HUES48 (cell line): ENCODE data around the gene MYO1H.
"Not testable (repeated sequence)": the region's sequence is repeated elsewhere in the genome, so short reads cannot be mapped to it uniquely, and the experiment has no call there.

ENCODE experiments used
- H3K27ac ChIP-seq: one replicate; pipeline ENCODE4 v1.7.0; 2013; ENCODE audit warnings: low read depth, low read length, inconsistent platforms
- H3K27me3 ChIP-seq: 2 replicates; pipeline ENCODE4 v1.6.1; 2013; ENCODE audit warnings: mild to moderate bottlenecking, low read length; ENCODE audit not compliant: control insufficient read depth, insufficient read depth
- H3K36me3 ChIP-seq: 2 replicates; pipeline ENCODE4 v1.6.1; 2013; ENCODE audit warnings: low read length; ENCODE audit not compliant: control insufficient read depth, insufficient read depth
- H3K4me1 ChIP-seq: 2 replicates; pipeline ENCODE4 v1.6.1; 2013; ENCODE audit warnings: mild to moderate bottlenecking, low read length; ENCODE audit not compliant: control insufficient read depth, insufficient read depth
- H3K4me3 ChIP-seq: 2 replicates; pipeline ENCODE4 v1.5.1; 2013; ENCODE audit warnings: mild to moderate bottlenecking, low read depth, low read length
- H3K9ac ChIP-seq: 2 replicates; pipeline ENCODE4 v1.6.1; 2013; ENCODE audit warnings: mild to moderate bottlenecking, low read depth, low read length, moderate library complexity
- H3K9me3 ChIP-seq: 2 replicates; pipeline ENCODE4 v1.6.1; 2013; ENCODE audit warnings: low read length; ENCODE audit not compliant: control insufficient read depth, insufficient read depth

MYO1H gene

DNA sequence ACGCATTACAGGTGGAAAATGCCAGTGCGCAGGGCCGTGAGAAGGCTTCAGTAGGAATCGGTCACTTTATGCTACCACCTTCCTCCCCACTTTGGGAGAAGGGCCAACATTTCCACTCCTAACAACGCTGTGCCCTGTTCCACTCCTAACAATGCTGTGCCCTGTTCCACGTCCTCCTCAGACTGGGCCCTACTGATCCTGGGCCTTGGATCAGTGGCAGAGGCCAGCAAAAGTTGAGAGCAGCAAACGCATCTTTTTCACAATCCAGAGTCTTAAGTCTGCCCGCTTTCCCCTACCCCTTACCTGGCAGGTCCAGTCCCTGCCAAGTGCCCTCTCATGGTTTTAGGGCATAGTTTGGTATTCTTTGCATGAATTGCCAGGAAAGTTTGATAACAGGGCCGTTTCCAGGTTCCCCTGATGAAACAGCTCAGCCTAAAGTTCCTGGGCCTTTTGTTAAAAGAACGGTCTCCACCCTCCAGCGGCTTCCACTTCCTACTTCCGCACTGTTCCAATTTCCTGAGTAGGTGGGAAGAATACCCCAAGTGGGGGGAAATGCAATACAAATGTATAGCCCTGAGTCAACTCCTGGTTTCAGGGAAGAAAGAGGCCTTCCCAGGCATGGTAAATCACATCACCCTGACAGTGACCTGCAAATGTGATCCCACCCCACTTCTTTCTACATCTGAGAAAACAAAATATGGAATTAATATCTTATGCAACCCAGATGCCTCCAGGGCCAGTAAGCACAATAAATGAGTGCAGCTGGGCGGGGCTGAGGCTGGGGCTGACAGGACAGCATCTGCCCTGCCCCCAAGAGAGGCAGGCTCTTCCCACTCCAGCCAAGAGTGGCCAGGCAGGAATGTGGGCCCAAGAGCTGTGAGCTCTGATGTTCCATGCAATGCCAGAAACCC is 114.4 kb downstream of the MYO1H start:
- Histone ChIP-seq H3K36me3 (peaks cover 27% of the 10 kb centered on the region), H3K4me1 (peaks cover 77% of the 10 kb centered on the region), H3K9me3 (no peaks in the 10 kb centered on the region), H3K27me3 (no peaks in the 10 kb centered on the region), H3K4me3 (no peak overlapping the region), H3K9ac (peak overlapping the region; percentile 40; the same call in 1 of the 2 replicates), H3K27ac (peak overlapping the region; percentile 91)

DNA sequence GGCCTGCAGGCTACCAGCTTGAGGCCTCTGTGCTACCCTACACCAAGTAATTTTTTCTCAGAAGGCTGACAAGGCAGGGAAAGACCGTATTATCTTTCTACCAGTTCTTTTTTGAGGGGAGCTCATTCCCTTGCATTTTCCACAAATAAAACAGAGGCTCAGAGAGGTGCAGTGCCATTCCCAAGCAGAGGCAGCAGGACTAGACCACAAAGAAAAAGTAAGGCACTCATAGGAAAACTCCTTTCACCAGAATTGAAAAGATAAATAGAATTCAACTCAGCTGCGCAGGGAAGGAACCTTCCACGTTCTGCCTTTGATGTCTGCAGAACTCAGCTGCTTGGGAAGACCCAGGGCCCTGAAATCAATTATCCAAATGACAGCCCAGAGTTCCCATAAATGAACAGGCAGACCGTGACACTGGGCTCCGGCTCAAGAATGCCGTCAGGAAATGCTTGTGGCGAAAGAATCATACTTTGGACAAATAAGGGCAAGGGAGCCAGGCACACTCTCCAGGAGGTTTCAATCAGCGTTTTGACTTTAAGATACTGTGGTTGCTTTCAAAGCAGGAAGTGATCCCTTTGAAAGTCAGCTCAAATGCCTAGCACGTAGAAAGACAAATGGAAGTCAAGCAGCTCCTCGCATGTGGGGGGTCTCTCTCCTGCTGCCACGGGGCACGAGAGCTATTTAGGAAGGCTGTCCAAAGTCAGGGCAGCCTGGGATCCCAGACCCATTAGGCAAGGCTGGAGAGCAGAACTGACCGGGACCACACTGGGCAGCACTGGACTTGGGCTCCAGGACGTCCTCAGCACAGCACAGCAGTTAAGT is 115.4 kb downstream of the MYO1H start:
- Histone ChIP-seq H3K4me1 (peaks cover 68% of the 10 kb centered on the region), H3K36me3 (peaks cover 30% of the 10 kb centered on the region), H3K27me3 (no peaks in the 10 kb centered on the region), H3K4me3 (peak overlapping the region; percentile 36), H3K27ac (peak overlapping the region; percentile 91), H3K9ac (peak overlapping the region; percentile 50), H3K9me3 (no peaks in the 10 kb centered on the region)

DNA sequence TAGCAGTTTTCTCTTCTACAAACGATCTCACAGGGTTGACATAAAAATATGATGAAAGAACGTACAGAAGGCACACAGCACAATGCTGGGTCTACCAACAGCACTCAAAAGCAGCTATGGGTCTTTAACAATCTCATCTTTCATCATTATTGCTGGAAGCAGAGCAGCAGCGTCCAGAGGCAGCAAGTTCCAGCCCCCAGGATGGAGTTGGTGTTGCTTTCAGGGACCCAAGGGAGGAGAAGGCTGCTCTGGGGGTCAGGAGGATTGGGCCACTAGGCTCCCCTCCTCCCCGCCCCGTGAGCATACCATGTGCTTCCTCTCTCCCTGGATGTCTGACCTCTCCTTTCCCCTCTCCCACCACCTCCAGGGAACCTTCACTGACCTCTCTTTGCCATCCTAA is 116.1 kb downstream of the MYO1H start:
- Histone ChIP-seq H3K27me3 (no peaks in the 10 kb centered on the region), H3K4me3 (peak overlapping the region; percentile 36), H3K9me3 (no peaks in the 10 kb centered on the region), H3K4me1 (peaks cover 61% of the 10 kb centered on the region), H3K27ac (peak overlapping the region; percentile 91), H3K36me3 (peaks cover 32% of the 10 kb centered on the region), H3K9ac (peak overlapping the region; percentile 50)

DNA sequence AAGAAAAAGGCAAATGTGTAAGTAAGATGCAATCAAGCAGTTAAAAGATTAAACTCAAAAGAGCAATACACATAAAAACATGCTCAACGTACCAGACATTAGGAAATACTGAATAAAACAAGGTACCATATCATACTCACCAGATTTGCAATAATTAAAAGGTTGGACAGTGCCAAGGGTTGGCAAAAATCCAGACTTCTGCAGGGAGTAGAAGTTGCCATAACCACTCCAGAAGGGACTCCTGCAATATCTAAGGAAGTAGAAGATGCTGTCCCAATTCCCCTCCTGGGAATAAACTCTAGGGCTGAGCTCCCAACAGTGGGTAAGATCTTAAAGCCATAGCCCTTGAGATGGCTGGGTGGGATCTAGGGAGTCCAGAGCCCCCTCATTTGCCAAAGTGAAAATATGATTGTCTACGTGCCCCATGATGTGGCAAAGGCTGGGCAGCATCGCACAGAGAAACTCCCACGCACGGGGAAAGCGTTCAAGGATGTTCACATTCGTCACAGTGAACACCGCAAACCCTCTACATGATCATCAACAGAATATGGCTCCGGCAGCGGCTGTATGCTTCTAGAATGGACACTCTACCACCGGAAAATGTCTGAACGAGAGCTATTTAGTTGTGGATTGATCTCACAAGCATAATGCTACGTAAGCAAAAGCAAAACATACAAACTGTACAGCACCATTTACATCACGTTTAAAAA is 117.1 kb downstream of the MYO1H start:
- no peaks in the 10 kb centered on the region for H3K27me3 ChIP-seq
- no peak overlapping the region for H3K9ac ChIP-seq
- H3K36me3 ChIP-seq = peaks cover 42% of the 10 kb centered on the region
- peaks cover 52% of the 10 kb centered on the region for H3K4me1 ChIP-seq
- H3K4me3 ChIP-seq = no peak overlapping the region
- H3K27ac ChIP-seq = no peak overlapping the region
- no peaks in the 10 kb centered on the region for H3K9me3 ChIP-seq

DNA sequence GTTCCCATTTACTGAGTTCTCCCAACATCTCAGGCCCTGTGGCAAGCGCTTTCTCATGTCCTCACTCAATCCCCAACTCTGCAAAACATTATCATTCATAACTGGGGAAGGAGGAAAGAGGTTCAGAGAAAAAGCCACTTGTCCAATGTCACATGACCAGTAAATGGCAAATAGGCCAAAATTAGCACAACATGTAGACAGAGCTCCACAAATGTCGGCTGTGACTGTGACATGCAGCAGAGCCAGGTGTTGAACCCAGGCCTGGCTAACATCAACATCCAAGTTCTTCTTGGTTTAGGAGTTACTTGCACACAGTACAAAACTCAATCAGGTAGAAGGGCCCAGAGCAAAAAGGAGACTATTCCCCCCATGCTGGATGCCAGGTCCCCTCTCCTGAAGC is 118.6 kb downstream of the MYO1H start:
- Histone ChIP-seq H3K4me3 (no peak overlapping the region), H3K9ac (no peak overlapping the region), H3K9me3 (no peaks in the 10 kb centered on the region), H3K27ac (no peak overlapping the region), H3K4me1 (peaks cover 36% of the 10 kb centered on the region), H3K36me3 (peaks cover 44% of the 10 kb centered on the region), H3K27me3 (no peaks in the 10 kb centered on the region)

DNA sequence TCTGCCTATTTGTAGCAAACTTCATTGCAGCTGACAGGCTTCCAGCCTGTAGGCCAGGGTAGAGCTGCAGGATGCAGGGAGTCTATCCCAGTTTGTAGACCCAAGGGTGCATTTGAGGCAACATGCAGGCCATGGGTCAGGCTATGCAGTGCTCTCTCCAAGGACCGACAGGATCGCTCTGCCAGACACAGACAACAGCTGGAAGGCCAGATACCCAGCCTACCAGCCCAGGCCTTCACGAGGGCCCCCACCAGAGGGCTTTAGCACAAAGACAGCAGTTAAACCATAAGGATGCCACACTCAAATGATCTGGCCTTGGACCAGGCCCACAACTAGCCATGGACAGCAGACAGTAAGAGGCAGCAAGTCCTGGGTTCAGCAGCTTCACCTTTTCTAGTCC is 119.1 kb downstream of the MYO1H start:
- H3K27me3 ChIP-seq = no peaks in the 10 kb centered on the region
- H3K9ac ChIP-seq = no peak overlapping the region
- peaks cover 31% of the 10 kb centered on the region for H3K4me1 ChIP-seq
- no peaks in the 10 kb centered on the region for H3K9me3 ChIP-seq
- no peak overlapping the region for H3K4me3 ChIP-seq
- H3K27ac ChIP-seq = no peak overlapping the region
- peaks cover 46% of the 10 kb centered on the region for H3K36me3 ChIP-seq

DNA sequence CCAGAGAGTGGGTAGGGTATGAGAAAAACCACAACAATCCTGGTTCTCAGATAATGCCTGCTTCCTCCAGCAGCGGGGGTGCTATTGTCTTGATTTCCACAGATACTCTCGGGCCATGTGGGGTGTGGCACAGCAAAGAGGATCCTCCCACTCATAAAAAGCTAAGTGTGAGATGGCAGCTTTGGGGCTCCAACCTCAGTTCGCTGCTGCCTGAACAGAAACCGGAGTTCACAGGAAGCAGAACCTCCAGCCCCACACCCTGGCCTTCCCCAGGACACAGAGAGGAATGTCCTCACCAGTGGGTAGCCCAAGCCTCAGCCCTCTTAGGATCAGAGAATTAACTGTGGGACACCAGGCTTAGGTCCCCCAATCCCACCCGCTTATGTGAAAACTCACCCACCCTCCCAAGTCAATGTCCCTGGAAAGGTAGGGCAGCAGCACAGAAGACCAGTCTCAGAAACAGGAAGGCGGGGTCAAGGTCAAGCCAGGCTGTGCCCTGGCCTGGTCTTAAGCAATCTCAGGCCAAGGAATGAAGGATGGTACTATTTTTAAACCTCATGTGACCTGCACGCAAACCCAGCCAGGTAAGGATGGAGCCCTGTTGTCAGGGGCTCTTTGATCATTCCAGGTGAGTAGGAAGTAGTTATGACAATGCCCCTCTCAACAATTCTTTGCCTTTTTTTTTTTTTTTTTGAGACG is 120.4 kb downstream of the MYO1H start:
- no peaks in the 10 kb centered on the region for H3K27me3 ChIP-seq
- H3K4me3 ChIP-seq = no peak overlapping the region
- H3K27ac ChIP-seq = peak overlapping the region; percentile 21
- peaks cover 18% of the 10 kb centered on the region for H3K4me1 ChIP-seq
- peaks cover 52% of the 10 kb centered on the region for H3K36me3 ChIP-seq
- no peaks in the 10 kb centered on the region for H3K9me3 ChIP-seq
- no peak overlapping the region for H3K9ac ChIP-seq

DNA sequence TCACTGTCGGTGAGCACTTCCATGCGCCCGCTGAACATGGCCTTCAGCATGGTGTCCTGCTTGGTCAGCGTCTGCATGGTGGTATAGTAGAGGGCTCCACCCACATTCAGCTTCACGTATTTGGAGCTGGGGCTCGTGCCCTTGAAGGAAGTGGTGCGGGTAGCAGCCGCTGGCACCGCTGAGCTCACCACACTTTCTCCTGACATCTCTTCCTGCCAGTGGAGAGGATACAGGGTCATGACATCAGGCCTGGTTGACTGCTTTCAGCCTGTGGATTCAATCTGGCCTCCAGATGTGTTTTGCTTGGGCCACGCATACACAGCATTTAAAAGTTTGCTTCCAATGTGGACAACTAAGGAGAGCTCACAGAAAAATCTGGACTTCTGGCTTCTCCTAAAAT is 121.8 kb downstream of the MYO1H start:
- Histone ChIP-seq H3K27ac (no peak overlapping the region), H3K27me3 (no peaks in the 10 kb centered on the region), H3K36me3 (peaks cover 62% of the 10 kb centered on the region)

DNA sequence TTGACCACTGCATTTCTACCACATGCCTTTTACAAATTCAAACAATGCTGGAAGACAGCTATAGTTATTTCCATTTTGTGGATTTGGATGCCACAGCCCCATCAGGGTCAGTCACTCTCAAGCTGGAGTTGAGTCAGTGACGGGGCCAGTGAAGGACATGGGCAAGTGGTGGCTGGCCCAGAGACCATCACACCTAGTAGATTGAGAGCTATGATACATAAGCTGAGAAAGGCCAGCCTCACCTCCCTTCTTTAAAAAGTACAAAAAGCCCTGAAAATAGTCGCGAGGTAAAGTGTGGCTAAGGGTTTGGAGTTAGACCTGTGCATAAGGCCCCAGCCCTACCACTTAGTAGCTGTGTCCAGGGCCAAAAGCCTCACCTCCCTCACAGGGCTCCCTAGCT is 125.3 kb downstream of the MYO1H start:
- Histone ChIP-seq H3K27ac (no peak overlapping the region), H3K4me3 (no peak overlapping the region), H3K27me3 (no peaks in the 10 kb centered on the region), H3K4me1 (peaks cover 16% of the 10 kb centered on the region), H3K9me3 (no peaks in the 10 kb centered on the region), H3K9ac (no peak overlapping the region), H3K36me3 (peaks cover 34% of the 10 kb centered on the region)

More for the DNA sequence above, 121.8 kb downstream of the MYO1H start:
- Histone ChIP-seq H3K4me3 (no peak overlapping the region), H3K9me3 (no peaks in the 10 kb centered on the region), H3K4me1 (peaks cover 5% of the 10 kb centered on the region; the same call in 1 of the 2 replicates), H3K9ac (no peak overlapping the region)

DNA sequence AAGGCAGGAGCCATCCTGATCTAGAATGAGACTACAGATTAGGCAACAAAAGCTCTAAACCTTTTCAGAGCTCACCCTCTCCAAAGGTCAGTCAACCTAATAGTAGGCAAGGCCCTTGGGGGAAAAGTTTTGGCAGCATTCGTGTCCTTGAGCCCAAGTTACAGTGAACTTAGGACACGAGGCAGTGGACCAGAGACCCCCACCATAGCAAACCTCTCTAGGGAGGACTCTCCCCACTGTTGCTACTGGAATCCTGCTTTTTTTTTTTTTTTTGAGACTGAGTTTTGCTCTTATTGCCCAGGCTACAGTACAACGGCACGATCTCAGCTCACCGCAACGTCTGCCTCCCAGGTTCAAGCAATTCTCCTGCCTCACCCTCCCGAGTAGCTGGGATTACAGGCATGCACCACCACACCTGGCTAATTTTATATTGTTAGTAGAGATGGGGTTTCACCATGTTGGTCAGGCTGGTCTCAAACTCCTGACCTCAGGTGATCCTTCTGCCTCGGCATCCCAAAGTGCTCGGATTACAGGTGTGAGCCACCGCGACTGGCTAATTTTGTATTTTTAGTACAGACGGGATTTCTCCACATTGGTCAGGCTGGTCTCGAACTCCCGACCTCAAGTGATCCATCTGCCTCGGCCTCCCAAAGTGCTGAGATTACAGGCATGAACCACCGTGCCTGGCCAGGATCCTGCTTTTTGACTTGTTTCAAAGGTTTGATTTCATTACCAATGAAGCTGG is 126.0 kb downstream of the MYO1H start:
- H3K27ac ChIP-seq, H3K4me3 ChIP-seq, H3K27me3 ChIP-seq, H3K9ac ChIP-seq, H3K9me3 ChIP-seq: not testable (repeated sequence)
- H3K4me1 ChIP-seq = peaks cover 16% of the 10 kb centered on the region
- H3K36me3 ChIP-seq = peaks cover 30% of the 10 kb centered on the region
